ENCODE data around the gene PCDHA8. TPM values are rescaled to one million over a fixed set of nuclear protein-coding genes. Genes with fewer than 3 reads are reported as not detected.
A peak's percentile ranks its signal among the peaks of the same experiment; 100 is the strongest.
"Not testable (repeated sequence)": the region's sequence is repeated elsewhere in the genome, so short reads cannot be mapped to it uniquely, and the experiment has no call there.

Gene PCDHA8
- total and polyA plus RNA-seq, 10 donors: 0.11 to 0.52 (median 0.25) TPM; not detected in 5

DNA sequence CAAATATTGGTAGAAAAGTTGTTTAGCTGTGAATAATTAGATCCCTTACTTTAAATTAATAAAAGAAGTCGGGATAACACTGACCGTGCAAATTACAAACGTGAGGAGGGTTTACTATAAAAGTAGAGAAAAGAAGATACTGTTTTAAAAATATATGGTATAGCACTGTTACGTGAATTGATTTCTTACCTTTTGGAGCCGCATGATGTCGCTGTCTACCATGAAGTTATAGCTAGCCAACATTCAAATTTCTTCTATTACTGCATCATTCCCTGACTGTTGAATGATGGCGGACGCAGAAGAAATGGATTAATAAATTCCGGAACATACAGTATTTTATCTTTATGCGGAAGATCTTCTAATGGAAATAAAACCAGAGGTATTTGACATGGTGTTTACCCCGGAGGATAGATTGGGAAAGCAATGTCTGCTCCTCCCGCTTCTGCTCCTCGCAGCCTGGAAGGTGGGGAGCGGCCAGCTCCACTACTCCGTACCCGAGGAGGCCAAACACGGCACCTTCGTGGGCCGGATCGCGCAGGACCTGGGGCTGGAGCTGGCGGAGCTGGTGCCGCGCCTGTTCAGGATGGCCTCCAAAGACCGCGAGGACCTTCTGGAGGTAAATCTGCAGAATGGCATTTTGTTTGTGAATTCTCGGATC lies 13.2 kb upstream of the PCDHA8 start, which contains the start of gene PCDHA6:
PCDHA6 (plus strand) TSS at position 257 of the 658 bp plus-strand sequence; CDS start at position 389, 132 bp downstream.
- intact Hi-C loops (cut with DNase I; ENCODE audit: low total_unique reads): no loop called here
- no peak within 1 kb of the TSS for H3K27ac ChIP-seq
- no peaks in the 10 kb centered on the region for H3K36me3 ChIP-seq
- peaks cover 0 to 91% (median 46%) of the 10 kb centered on the region in 8 donors for H3K9me3 ChIP-seq
- H3K4me3 ChIP-seq: peak within 1 kb of the TSS in 2 of 8 donors; percentile 16 to 35
- H3K4me1 ChIP-seq: no peaks in the 10 kb centered on the region
- TF ChIP-seq, protein P1, sequence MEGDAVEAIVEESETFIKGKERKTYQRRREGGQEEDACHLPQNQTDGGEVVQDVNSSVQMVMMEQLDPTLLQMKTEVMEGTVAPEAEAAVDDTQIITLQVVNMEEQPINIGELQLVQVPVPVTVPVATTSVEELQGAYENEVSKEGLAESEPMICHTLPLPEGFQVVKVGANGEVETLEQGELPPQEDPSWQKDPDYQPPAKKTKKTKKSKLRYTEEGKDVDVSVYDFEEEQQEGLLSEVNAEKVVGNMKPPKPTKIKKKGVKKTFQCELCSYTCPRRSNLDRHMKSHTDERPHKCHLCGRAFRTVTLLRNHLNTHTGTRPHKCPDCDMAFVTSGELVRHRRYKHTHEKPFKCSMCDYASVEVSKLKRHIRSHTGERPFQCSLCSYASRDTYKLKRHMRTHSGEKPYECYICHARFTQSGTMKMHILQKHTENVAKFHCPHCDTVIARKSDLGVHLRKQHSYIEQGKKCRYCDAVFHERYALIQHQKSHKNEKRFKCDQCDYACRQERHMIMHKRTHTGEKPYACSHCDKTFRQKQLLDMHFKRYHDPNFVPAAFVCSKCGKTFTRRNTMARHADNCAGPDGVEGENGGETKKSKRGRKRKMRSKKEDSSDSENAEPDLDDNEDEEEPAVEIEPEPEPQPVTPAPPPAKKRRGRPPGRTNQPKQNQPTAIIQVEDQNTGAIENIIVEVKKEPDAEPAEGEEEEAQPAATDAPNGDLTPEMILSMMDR (IDR thresholded peaks at IDR 0.05 in 8 of 11, conservative IDR thresholded peaks at IDR 0.05 in 3 of 11): no peak
- TF ChIP-seq POLR2A (IDR thresholded peaks at IDR 0.05) (no peak), POLR2AphosphoS5 (IDR thresholded peaks at IDR 0.05) (no peak)
- peaks cover 0 to 87% (median 8%) of the 10 kb centered on the region in 7 donors for H3K27me3 ChIP-seq (replicated peaks in 1 of 7)
- 20 to 32% (median 23%) methylated on average over 25 to 27 of the region's 27 CpGs for WGBS, 5 donors
- no peak for DNase-seq

DNA sequence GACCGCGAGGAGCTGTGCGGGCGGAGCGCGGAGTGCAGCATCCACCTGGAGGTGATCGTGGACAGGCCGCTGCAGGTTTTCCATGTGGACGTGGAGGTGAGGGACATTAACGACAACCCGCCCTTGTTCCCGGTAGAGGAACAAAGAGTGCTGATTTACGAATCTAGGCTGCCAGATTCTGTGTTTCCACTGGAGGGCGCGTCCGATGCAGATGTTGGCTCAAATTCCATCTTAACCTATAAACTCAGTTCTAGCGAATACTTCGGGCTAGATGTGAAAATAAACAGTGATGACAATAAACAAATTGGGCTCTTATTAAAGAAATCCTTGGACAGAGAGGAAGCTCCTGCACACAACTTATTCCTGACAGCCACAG lies 12.6 kb upstream of the PCDHA8 start:
- Histone ChIP-seq H3K27ac (no peak overlapping the region), H3K4me1 (no peaks in the 10 kb centered on the region), H3K9me3 (peaks cover 0 to 86% (median 41%) of the 10 kb centered on the region in 8 donors), H3K27me3 (replicated peaks in 1 of 7) (peaks cover 0 to 87% (median 8%) of the 10 kb centered on the region in 7 donors), H3K4me3 (peak overlapping the region in 2 of 8 donors; percentile 16 to 35), H3K36me3 (no peaks in the 10 kb centered on the region)
- 22 to 39% (median 27%) methylated on average over 17 to 18 of the region's 18 CpGs for WGBS, 5 donors
- DNase-seq: no peak
- intact Hi-C loops (cut with DNase I; ENCODE audit: low total_unique reads): no loop called here
- no peak for TF ChIP-seq POLR2AphosphoS5 (IDR thresholded peaks at IDR 0.05)
- TF ChIP-seq, protein P1 (IDR thresholded peaks at IDR 0.05 in 8 of 11, conservative IDR thresholded peaks at IDR 0.05 in 3 of 11): no peak
- no peak for TF ChIP-seq POLR2A (IDR thresholded peaks at IDR 0.05)

DNA sequence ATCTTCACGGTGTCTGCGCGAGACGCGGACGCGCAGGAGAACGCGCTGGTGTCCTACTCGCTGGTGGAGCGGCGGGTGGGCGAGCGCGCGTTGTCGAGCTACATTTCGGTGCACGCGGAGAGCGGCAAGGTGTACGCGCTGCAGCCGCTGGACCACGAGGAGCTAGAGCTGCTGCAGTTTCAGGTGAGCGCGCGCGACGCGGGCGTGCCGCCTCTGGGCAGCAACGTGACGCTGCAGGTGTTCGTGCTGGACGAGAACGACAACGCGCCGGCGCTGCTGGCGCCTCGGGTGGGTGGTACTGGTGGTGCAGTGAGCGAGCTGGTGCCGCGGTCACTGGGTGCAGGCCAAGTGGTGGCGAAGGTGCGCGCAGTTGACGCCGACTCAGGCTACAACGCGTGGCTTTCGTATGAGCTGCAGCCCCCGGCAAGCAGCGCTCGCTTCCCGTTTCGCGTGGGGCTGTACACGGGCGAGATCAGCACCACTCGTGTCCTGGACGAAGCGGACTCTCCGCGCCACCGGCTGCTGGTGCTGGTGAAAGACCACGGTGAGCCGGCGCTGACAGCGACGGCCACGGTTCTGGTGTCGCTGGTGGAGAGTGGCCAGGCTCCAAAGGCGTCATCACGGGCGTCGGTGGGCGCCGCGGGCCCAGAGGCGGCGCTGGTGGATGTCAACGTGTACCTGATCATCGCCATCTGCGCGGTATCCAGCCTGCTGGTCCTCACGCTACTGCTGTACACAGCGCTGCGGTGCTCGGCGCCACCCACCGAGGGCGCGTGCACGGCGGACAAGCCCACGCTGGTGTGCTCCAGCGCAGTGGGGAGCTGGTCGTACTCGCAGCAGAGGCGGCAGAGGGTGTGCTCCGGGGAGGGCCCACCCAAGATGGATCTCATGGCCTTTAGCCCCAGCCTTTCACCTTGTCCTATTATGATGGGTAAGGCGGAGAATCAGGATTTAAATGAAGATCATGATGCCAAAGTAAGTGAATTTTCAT lies 11.2 kb upstream of the PCDHA8 start:
- H3K27ac ChIP-seq; H3K36me3 ChIP-seq; H3K4me1 ChIP-seq; H3K4me3 ChIP-seq; intact Hi-C loops (cut with DNase I; ENCODE audit: low total_unique reads): not testable (repeated sequence)
- Histone ChIP-seq H3K27me3 (replicated peaks in 1 of 7) (peaks cover 0 to 85% (median 9%) of the 10 kb centered on the region in 7 donors), H3K9me3 (peaks cover 0 to 81% (median 37%) of the 10 kb centered on the region in 8 donors)
- WGBS, 5 donors: 42 to 56% (median 52%) methylated on average over 59 to 106 of the region's 106 CpGs
- DNase-seq: peak; percentile 62

DNA sequence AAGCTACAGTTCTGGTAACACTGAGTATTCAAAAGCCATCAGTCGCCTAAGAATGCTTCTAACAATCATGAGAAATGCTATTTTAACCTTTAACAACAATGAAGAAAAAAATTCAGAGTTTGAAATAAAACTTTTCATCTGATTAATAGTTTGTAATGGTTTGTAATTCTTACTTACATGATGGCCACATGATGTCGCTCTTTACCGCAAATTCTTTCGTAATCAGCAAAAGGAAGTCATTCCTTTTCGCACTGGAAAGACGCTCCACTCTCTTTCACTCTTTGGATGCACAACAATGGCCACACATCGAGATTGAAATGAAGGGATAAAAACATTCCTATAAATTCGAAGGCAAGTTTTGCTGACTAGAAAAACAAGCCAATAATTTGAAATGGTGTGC lies 7.0 kb upstream of the PCDHA8 start, which contains the start of gene PCDHA7:
PCDHA7 (plus strand) TSS at position 277 of the 400 bp plus-strand sequence; CDS start at position 392, 115 bp downstream.
- DNase-seq: no peak
- H3K4me3 ChIP-seq: peak within 1 kb of the TSS in 1 of 8 donors; percentile 31
- intact Hi-C loops (cut with DNase I; ENCODE audit: low total_unique reads): no loop called here

DNA sequence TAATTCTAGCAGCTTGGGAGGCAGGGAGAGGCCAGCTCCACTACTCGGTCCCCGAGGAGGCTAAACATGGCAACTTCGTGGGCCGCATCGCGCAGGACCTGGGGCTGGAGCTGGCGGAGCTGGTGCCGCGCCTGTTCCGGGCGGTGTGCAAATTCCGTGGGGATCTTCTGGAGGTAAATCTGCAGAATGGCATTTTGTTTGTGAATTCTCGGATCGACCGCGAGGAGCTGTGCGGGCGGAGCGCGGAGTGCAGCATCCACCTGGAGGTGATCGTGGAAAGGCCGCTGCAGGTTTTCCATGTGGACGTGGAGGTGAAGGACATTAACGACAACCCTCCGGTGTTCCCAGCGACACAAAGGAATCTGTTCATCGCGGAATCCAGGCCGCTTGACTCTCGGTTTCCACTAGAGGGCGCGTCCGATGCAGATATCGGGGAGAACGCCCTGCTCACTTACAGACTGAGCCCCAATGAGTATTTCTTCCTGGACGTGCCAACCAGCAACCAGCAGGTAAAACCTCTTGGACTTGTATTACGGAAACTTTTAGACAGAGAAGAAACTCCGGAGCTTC lies 6.5 kb upstream of the PCDHA8 start:
- H3K4me1 ChIP-seq; DNase-seq; intact Hi-C loops (cut with DNase I; ENCODE audit: low total_unique reads); H3K36me3 ChIP-seq; H3K27ac ChIP-seq: not testable (repeated sequence)
- peaks cover 2 to 62% (median 30%) of the 10 kb centered on the region in 8 donors for H3K9me3 ChIP-seq
- H3K4me3 ChIP-seq: peak overlapping the region in 1 of 8 donors; percentile 31
- WGBS, 5 donors: 19 to 47% (median 30%) methylated on average over 23 to 29 of the region's 38 CpGs
- peaks cover 0 to 84% (median 4%) of the 10 kb centered on the region in 7 donors for H3K27me3 ChIP-seq (replicated peaks in 1 of 7)

More for the DNA sequence above, 7.0 kb upstream of the PCDHA8 start, which contains the start of gene PCDHA7:
- Histone ChIP-seq H3K27me3 (replicated peaks in 1 of 7) (peaks cover 0 to 84% (median 4%) of the 10 kb centered on the region in 7 donors), H3K4me1 (no peaks in the 10 kb centered on the region), H3K36me3 (no peaks in the 10 kb centered on the region), H3K9me3 (peaks cover 2 to 63% (median 35%) of the 10 kb centered on the region in 8 donors), H3K27ac (no peak within 1 kb of the TSS)
- WGBS, 5 donors: 9 to 24% (median 13%) methylated on average over 8 of the region's 8 CpGs
- no peak for TF ChIP-seq POLR2AphosphoS5 (IDR thresholded peaks at IDR 0.05)
- TF ChIP-seq POLR2A (IDR thresholded peaks at IDR 0.05): no peak
- TF ChIP-seq, protein P1 (IDR thresholded peaks at IDR 0.05 in 8 of 11, conservative IDR thresholded peaks at IDR 0.05 in 3 of 11): no peak

Measured in spleen (tissue), 11 donors.